ENCODE measurements around the gene PRKD2.
A peak's percentile ranks its signal among the peaks of the same experiment; 100 is the strongest.

DNA sequence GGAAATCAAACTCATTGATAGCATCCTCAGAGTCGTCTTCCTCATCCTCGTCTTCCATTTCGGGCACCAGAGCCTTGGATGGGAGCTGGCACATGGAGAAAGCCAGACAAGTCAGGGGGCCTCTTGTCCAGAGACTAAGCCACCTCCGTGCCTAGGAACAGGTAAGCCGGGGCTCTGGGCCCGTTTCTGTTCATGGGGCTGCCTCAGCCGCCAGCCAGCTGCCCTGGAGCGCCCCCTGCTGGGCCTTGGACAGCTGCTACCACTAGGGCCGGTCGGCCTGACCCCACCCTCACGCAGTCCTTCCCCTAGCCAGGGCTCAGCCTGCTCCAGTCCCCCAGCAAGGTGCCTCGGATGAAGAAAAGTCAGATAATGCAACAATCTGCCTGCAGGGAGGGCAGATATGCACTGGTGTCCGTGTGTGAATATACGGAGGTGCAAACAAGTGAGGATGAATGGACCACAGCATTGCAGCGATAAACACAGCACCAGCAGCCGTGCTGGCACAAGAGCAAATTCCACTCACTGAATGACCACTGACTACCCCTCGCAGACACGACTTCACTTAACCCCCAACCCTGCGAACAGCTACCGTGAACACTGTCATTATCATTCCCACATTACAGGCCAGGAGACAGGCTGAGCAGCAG, 11.9 kb upstream of the PRKD2 start:
- TF ChIP-seq EZH2 (IDR thresholded peaks at IDR 0.05; ENCODE audit: borderline replicate concordance, low read depth, low read length, poor library complexity, severe bottlenecking): no peak
- TF ChIP-seq, protein P1, sequence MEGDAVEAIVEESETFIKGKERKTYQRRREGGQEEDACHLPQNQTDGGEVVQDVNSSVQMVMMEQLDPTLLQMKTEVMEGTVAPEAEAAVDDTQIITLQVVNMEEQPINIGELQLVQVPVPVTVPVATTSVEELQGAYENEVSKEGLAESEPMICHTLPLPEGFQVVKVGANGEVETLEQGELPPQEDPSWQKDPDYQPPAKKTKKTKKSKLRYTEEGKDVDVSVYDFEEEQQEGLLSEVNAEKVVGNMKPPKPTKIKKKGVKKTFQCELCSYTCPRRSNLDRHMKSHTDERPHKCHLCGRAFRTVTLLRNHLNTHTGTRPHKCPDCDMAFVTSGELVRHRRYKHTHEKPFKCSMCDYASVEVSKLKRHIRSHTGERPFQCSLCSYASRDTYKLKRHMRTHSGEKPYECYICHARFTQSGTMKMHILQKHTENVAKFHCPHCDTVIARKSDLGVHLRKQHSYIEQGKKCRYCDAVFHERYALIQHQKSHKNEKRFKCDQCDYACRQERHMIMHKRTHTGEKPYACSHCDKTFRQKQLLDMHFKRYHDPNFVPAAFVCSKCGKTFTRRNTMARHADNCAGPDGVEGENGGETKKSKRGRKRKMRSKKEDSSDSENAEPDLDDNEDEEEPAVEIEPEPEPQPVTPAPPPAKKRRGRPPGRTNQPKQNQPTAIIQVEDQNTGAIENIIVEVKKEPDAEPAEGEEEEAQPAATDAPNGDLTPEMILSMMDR (conservative IDR thresholded peaks at IDR 0.05; ENCODE audit: low read depth, low read length): peak; percentile 87

All from A673 (cell line).